GM15510 (cell line): ENCODE data around the gene PBRM1.
A peak's percentile ranks its signal among the peaks of the same experiment; 100 is the strongest.

Experiments
- POLR2A ChIP-seq: IDR thresholded peaks from 3 replicates; pipeline ENCODE4 v1.6.1; 2011; ENCODE audit warnings: borderline replicate concordance; ENCODE audit not compliant: insufficient read length; ENCODE audit errors: extremely low read depth

PBRM1 gene

GRCh38 chr3:52710512-52710911, 24.8 kb upstream of the PBRM1 start:
- no peak for TF ChIP-seq POLR2A

DNA sequence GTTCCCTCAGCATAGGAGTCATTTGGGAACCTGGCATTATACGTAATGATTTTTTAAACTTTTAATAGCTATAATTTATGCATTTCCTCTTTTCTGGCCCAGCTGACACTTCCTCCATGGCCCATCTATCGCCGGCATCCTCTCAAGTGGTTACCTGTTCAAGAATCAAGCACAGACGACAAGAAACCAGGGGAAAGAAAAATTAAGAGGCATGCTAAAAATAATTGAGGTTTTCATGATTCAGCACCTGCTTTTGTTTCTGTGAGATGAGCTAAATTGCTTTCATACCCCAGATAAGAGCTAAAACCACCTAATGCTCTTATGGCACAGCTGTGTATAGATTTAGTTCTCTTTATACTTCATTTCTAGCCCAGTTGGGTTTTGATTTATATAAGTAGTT, 21.9 kb upstream of the PBRM1 start:
- peak; percentile 8 for TF ChIP-seq POLR2A

- peak; percentile 59 for TF ChIP-seq POLR2A
These were observed 20.3 kb upstream of the PBRM1 start, which contains the start of the genes GLT8D1 and SPCS1 for GRCh38 chr3:52705688-52706686. TSS of gene GLT8D1 (minus strand) at chr3:52705791. CDS start at chr3:52700460, 5,331 bp downstream. TSS of gene SPCS1 (plus strand) at chr3:52706106. CDS start at chr3:52706247, 141 bp downstream.

DNA sequence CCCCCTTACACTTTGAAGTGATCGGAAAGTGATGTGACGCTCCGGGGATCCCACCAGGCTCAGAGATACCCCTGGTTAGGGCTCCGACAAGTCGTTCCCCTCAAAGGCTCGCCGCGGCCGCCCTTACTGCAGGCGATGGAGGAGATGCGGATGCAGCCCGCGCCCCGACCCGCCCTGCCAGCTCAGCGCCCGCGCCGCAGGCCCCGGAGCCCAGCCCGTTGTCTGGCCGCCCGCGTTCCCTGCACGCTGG, 19.6 kb upstream of the PBRM1 start:
- peak; percentile 82 for TF ChIP-seq POLR2A

DNA sequence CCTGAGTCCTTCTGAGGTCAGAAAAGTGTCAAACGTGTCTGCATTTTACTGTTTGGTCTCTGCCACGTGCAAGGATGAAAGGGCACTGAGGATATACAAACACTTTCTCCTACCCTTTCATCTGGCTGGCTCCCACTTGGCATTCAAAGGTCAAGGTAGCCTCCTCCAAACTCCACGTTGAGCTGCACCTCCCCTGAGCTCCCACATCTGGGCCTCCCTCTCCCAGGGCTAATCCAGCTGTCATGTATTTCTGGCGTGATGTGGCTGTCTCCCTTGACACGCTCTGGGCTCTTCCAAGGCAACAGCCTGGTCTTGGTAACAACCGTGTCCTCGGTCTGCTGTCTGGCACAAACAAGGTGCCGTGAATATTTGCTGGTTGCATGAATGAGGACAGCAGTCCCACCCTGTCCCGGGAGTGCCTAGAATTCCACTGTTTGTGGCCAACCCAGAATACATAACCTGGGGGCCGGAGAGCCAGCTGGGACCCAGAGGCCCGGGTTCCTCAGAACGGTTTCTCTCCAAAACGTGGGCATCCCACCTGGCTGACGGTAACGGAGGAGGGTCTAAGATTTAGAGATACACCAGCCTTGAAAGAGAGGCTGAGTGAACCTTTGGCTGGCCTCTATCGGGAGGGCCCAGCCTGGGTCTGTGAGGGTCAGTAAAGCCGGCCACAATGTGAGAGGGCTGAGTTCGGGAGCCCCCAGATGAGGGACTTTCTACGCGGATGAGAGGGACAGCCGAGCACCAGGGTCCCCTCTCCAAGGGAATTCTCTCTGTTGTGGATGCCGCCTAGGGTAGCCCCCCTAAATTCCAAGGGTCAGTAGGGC, 19.1 kb upstream of the PBRM1 start:
- no peak for TF ChIP-seq POLR2A

DNA sequence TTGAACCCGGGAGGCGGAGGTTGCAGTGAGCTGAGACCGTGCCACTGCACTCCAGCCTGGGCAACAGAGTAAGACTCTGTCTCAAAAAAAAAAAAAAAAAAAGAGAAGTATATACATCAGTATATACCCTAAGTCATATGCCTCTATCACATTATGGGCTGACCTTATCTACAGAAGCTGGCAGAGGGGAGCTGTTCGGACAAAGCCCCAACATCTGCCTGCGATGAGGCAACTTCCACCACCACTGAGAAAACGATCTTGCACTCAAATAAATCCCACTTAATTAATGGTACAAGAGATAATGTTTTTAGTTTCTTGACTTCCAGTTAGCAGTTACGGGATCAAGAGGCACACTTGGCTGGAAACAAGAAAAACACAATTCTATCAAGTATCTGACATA, 17.6 kb upstream of the PBRM1 start:
- no peak for TF ChIP-seq POLR2A

DNA sequence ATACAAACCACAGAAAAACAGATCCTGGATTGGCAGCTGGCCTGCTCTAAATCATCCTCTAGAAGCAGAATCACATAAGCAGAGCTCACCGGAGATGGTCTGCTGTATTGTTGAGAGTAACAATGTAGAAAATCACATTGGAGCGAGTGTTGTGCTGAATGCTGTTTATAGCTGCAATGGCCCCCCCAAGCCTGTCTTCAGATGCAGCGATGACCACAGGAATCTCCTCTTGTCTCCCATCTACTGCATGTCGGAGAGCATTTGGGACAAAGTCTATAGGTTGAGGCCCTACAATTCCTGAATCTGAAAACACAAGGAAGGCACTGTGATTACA, 11.9 kb upstream of the PBRM1 start:
- no peak for TF ChIP-seq POLR2A

DNA sequence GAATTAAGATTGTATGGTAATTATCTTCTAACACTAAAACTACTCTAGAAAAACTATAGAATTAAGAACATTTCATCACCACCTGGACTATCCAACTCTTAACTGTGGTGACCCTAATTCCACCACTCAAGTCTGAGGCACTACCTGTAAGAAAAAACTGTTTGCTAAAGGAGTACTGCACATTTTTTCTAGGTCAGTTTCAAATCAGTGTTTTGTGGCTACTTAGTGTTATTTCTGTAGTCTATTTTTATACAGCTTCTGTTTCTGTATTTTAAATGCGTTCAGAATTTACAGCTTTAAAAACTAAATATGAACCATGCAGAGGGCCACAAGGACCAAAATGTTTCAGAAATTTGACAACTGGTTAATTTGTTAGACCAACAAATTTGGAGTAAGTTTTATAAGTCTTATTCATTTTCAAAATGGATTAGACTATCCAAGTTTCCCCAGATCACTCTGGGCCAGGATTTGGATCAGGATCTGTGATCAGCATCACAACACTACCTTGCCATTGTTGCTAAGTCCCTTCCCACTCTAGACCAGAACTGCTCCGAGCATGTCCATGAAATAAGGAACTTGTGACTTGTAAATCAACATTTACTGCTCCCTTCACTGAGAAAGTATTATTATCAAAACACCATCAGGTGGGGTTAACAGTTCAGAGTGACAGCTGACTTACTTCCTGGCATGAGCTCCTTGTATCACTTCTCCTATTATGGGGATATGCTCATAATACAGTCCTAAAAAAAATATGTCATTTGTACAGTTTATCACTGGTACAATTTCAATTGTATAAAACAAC, 11.3 kb upstream of the PBRM1 start:
- no peak for TF ChIP-seq POLR2A

- TF ChIP-seq POLR2A, result no peak
These were observed 10.3 kb upstream of the PBRM1 start for GRCh38 chr3:52695798-52696671.

DNA sequence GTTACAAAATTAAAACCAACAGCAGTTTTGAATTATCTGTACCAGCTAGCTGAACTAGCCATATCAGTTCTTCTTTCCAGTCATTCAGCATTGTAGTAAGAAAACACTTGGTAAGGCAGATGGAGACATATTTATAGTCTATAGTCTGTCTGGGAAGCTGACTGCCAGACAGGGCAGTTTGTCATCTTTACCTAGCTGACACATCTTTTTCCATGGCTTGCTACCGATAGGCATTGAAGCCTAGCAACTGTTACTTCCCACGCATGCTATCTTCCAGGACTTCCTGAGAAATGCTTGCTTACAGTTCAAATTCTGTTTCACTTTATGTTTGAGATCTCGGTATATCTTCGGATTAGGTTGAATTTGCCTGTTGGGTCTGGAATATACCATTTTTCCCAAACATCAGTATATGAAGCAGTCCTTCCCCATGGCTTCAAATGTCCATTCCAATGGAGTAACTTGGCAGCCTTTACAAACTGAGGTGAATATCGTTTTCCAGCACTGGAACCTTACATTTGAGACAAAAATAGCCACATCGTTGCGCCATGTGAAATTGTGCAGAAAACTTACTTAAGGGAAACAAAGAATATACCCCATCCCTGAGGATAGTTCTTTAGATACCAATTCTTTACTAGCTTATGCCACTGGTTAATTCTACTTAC, 8.9 kb upstream of the PBRM1 start:
- TF ChIP-seq POLR2A, result no peak

GRCh38 chr3:52693071-52693470, 7.4 kb upstream of the PBRM1 start:
- no peak for TF ChIP-seq POLR2A

- TF ChIP-seq POLR2A, result no peak
These were observed 4.8 kb upstream of the PBRM1 start for GRCh38 chr3:52690560-52690959.

GRCh38 chr3:52689151-52689550, 3.4 kb upstream of the PBRM1 start:
- TF ChIP-seq POLR2A, result no peak
